WI38 (cell line): ENCODE results near the gene PEF1.

ENCODE experiments used
- H3K4me3 ChIP-seq: 2 replicates; pipeline ENCODE4 v1.5.1; 2011; ENCODE audit warnings: low read depth, mild to moderate bottlenecking, control low read depth, low read length
- TF ChIP-seq, protein P1 (sequence below): IDR thresholded peaks from 2 replicates; pipeline ENCODE4 v1.5.1; 2012; ENCODE audit warnings: low read depth, mild to moderate bottlenecking, control low read depth, low read length

Gene PEF1

DNA sequence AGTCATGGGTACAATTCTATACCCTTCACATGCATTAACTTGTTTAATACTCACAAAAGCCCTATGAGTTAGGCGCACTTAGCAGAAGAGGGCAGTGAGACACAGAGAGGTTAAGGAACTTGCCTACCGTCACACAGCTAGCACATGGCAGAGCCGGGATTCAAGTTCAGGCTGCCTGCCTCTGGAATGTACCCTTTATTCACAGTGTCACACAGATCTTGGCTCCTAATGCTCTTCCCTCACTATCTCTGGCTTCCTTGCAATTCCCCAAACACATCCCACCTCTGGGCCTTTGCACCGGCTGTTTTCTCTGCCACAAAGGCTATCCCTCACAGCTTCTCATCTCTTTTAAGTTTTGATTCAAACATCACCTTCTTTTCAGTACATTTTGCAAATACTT is 34.0 kb upstream of the PEF1 start:
- H3K4me3 ChIP-seq: no peak overlapping the region
- TF ChIP-seq, protein P1, sequence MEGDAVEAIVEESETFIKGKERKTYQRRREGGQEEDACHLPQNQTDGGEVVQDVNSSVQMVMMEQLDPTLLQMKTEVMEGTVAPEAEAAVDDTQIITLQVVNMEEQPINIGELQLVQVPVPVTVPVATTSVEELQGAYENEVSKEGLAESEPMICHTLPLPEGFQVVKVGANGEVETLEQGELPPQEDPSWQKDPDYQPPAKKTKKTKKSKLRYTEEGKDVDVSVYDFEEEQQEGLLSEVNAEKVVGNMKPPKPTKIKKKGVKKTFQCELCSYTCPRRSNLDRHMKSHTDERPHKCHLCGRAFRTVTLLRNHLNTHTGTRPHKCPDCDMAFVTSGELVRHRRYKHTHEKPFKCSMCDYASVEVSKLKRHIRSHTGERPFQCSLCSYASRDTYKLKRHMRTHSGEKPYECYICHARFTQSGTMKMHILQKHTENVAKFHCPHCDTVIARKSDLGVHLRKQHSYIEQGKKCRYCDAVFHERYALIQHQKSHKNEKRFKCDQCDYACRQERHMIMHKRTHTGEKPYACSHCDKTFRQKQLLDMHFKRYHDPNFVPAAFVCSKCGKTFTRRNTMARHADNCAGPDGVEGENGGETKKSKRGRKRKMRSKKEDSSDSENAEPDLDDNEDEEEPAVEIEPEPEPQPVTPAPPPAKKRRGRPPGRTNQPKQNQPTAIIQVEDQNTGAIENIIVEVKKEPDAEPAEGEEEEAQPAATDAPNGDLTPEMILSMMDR: no peak

DNA sequence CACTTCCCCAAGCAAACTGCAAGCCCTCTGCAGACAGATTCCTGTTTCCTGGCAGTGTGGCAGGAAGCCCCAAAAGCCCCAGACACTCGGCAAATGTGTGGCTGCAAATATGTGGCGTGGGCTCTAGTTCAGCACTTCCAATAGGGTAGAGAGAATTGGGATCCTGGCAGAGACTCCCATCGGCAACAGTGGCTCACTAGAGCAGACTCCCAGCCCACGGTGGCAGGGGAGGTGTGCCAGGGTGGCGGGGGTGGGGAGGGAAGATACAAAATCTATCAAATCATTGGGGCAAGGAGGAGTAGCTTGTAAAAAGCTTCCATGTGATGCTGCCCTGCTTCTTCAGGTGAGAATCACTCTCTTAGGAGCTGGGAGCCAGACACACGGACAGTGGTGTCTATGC is 33.3 kb upstream of the PEF1 start:
- TF ChIP-seq, protein P1: no peak
- H3K4me3 ChIP-seq: no peak overlapping the region

DNA sequence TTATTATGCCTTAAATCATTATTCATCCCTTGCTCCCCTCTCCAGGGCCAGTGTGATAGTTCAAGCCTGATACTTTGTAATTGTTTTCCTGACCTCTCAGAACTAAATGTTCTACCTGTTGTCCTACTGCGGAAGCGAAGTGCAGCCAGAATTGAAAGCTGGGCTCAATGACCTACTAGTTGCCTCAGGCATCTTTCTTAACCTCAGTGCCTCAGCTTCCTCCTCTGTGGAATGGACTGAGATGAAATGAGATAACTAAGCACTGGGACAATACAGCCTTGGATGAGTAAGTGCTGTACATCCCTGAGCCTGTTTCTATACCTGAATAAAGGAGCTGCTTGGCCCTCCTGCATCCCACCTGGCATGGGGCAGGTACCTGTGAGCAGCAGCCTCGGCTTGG is 32.7 kb upstream of the PEF1 start:
- no peak overlapping the region for H3K4me3 ChIP-seq
- TF ChIP-seq, protein P1: no peak

DNA sequence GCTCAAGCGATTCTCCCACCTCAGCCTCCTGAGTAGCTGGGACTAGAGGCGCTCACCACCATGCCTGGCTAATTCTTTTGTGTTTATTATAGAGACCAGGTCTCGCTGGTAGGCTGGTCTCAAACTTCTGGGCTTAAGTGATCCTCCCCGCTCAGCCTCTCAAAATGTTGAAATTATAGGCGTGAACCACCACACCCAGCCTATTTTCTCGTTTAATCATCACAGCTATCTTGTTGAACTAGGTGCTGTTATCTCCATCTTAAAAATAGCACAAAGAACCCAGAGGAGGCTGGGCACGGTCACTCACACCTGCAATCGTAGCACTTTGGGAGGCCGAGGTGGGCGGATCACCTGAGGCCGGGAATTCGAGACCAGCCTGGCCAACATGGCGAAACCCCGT is 31.1 kb upstream of the PEF1 start:
- H3K4me3 ChIP-seq: no peak overlapping the region
- TF ChIP-seq, protein P1: no peak

DNA sequence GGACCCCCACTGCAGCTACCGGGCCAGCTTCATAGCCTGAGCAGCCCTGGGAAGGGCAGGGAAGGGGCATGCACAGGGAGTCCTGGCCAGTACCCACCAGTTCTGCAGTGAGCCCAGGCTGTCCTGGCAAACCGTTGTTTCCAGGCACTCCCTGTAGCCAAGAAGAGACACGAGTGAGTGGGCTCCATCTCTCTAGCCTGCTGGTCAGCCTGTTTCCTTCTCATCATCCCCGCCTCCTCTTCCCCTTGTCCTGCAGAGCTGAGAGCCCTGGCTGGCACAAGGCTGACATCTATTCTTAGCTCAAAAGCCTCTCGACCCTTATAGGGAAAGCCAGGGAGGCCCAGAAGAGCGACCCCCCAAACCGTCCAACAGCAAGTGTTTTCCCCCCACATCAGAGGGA is 30.5 kb upstream of the PEF1 start:
- TF ChIP-seq, protein P1: no peak
- no peak overlapping the region for H3K4me3 ChIP-seq

DNA sequence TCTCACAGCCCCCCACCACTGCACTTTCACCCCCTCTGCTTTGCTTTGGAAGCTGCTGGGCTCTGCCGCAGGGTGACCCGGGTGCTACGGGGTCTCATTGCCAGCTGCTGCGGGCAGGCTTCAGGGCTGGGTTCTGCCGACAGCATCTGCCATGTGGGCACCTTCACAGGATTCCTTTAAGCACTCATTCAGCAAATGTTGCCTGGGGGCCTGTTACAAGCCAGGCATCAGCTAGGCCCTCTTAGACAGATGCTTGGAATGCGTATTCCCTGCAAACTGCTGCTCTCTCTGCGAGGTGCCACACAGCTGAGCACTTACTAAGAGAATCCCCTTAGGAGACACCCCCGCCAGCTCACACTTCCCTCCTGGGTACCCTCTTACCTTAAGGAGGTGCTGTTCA is 29.9 kb upstream of the PEF1 start:
- TF ChIP-seq, protein P1: no peak
- no peak overlapping the region for H3K4me3 ChIP-seq

DNA sequence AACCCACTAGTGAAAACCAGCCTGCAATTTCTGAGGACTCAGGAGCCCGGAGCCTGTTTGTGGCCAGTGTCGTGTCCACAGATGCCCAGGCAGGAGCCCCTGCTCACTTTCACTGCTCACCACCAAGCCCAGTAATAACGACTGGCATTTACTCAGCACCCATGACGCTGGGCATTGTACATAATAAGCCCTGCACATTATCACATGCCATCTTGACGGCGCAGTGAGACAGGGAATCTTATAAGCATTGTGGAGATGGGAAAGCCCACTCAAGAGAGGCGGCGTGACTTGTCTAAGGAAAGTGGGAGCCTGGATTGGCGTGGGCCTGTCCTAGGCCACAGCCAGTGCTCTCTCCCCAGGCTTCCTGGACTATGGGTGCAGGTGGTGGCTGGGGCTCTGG is 28.8 kb upstream of the PEF1 start:
- H3K4me3 ChIP-seq: no peak overlapping the region
- TF ChIP-seq, protein P1: no peak

DNA sequence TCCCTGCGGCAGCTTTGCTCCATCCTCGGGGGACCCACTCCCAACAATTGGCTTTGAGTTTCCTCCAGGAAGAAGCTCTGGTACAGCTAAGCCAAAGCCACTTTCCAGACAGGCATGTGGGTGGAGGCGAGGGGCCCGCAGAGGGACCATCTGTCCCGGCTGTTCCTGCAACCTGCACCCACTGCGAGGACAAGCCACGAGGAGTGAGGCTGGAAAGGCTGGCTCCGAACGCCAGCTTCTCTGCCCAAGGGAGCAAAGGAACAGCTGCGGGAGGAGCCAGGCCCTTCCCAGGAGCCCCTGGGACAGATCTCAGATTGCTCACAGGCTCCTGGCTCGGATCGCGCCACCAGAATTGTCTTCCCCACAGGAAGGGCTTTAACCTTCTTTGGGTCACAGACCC is 28.3 kb upstream of the PEF1 start:
- TF ChIP-seq, protein P1: no peak
- H3K4me3 ChIP-seq: no peak overlapping the region
